ENCODE data around the gene PCIF1.
"Not testable (repeated sequence)": the region's sequence is repeated elsewhere in the genome, so short reads cannot be mapped to it uniquely, and the experiment has no call there.

Gene PCIF1

GRCh38 chr20:45921337-45922189, 12.9 kb upstream of the PCIF1 start:
- DNase-seq (ENCODE audit: low read depth in 4 of 4, low spot score in 1 of 4) = no peak

GRCh38 chr20:45924391-45925261, 9.9 kb upstream of the PCIF1 start:
- DNase-seq (ENCODE audit: low read depth in 4 of 4, low spot score in 1 of 4) = no peak

- no peak for DNase-seq (ENCODE audit: low read depth in 4 of 4, low spot score in 1 of 4)
Measured at GRCh38 chr20:45925821-45926506, 8.5 kb upstream of the PCIF1 start.

- DNase-seq (ENCODE audit: low read depth in 4 of 4, low spot score in 1 of 4) = no peak
Measured at GRCh38 chr20:45926731-45927070, 7.8 kb upstream of the PCIF1 start.

GRCh38 chr20:45927071-45927878, 7.2 kb upstream of the PCIF1 start:
- no peak for DNase-seq (ENCODE audit: low read depth in 4 of 4, low spot score in 1 of 4)

- not testable (repeated sequence) for DNase-seq (ENCODE audit: low read depth in 4 of 4, low spot score in 1 of 4)
Measured at GRCh38 chr20:45931680-45932079, 2.8 kb upstream of the PCIF1 start.

GRCh38 chr20:45933266-45934045, 1.0 kb upstream of the PCIF1 start:
- DNase-seq (ENCODE audit: low read depth in 4 of 4, low spot score in 1 of 4) = peak in 3 of 4 experiments; percentile 25 to 54 (median 41)

GRCh38 chr20:45934046-45934585, 367 bp upstream of the PCIF1 start:
- peak in 1 of 4 experiments; percentile 17 for DNase-seq (ENCODE audit: low read depth in 4 of 4, low spot score in 1 of 4)

- no peak for DNase-seq (ENCODE audit: low read depth in 4 of 4, low spot score in 1 of 4)
Measured at GRCh38 chr20:45935416-45936046, 1.0 kb downstream of the PCIF1 start.

- DNase-seq (ENCODE audit: low read depth in 4 of 4, low spot score in 1 of 4) = no peak
Measured at GRCh38 chr20:45937765-45938164, 3.3 kb downstream of the PCIF1 start.

- DNase-seq (ENCODE audit: low read depth in 4 of 4, low spot score in 1 of 4) = no peak
Measured at GRCh38 chr20:45938727-45939438, 4.4 kb downstream of the PCIF1 start.

GRCh38 chr20:45940053-45940452, 5.6 kb downstream of the PCIF1 start:
- DNase-seq (ENCODE audit: low read depth in 4 of 4, low spot score in 1 of 4) = no peak

GRCh38 chr20:45940469-45940868, 6.0 kb downstream of the PCIF1 start:
- DNase-seq (ENCODE audit: low read depth in 4 of 4, low spot score in 1 of 4) = no peak

- no peak for DNase-seq (ENCODE audit: low read depth in 4 of 4, low spot score in 1 of 4)
Measured at GRCh38 chr20:45943613-45944012, 9.1 kb downstream of the PCIF1 start.

- no peak for DNase-seq (ENCODE audit: low read depth in 4 of 4, low spot score in 1 of 4)
Measured at GRCh38 chr20:45944151-45944964, 9.9 kb downstream of the PCIF1 start.

- DNase-seq (ENCODE audit: low read depth in 4 of 4, low spot score in 1 of 4) = no peak
Measured at GRCh38 chr20:45944965-45945677, 10.6 kb downstream of the PCIF1 start.

- DNase-seq (ENCODE audit: low read depth in 4 of 4, low spot score in 1 of 4) = no peak
Measured at GRCh38 chr20:45945678-45946148, 11.2 kb downstream of the PCIF1 start.
